Naive B cell (primary cell): ENCODE measurements around the gene GPATCH4. TPM values are rescaled to one million over a fixed set of nuclear protein-coding genes. Genes with fewer than 3 reads are reported as not detected.
"Not testable (repeated sequence)": the region's sequence is repeated elsewhere in the genome, so short reads cannot be mapped to it uniquely, and the experiment has no call there.

Experiments
- ATAC-seq, 2 donors: fragments of 150-1000 bp; cut with Tn5 transposase; 2 replicates each; pipeline ENCODE4 v1.10.0; 2021; ENCODE audit warnings: low read depth in 2 of 2, mild to moderate bottlenecking in 2 of 2, moderate library complexity in 2 of 2
- DNase-seq: peaks from one replicate; pipeline ENCODE4 v3.0.0; 2022
- H3K27ac Mint-ChIP-seq, 6 donors: one replicate each; pipeline ENCODE4 v1.8.0; 2020 to 2022; ENCODE audit warnings: mild to moderate bottlenecking in 6 of 6, mixed read lengths in 6 of 6, moderate library complexity in 5 of 6, inconsistent platforms in 2 of 6
- H3K27me3 Mint-ChIP-seq, 3 donors: one replicate each; pipeline ENCODE4 v1.8.0; 2021 to 2022; ENCODE audit warnings: mixed read lengths in 3 of 3, mild to moderate bottlenecking in 1 of 3
- H3K36me3 Mint-ChIP-seq, 2 donors: one replicate each; pipeline ENCODE4 v1.8.0; 2020 to 2022; ENCODE audit warnings: mixed read lengths in 2 of 2, inconsistent platforms in 1 of 2, mild to moderate bottlenecking in 1 of 2
- H3K4me1 Mint-ChIP-seq, 3 donors: one replicate each; pipeline ENCODE4 v1.8.0; 2020 to 2022; ENCODE audit warnings: mixed read lengths in 3 of 3, inconsistent platforms in 1 of 3, mild to moderate bottlenecking in 1 of 3, moderate library complexity in 1 of 3
- H3K4me3 Mint-ChIP-seq, 8 donors: one replicate each; pipeline ENCODE4 v1.8.0; 2020 to 2022; ENCODE audit warnings: mild to moderate bottlenecking in 8 of 8, mixed read lengths in 8 of 8, moderate library complexity in 8 of 8, inconsistent platforms in 2 of 8
- H3K9me3 Mint-ChIP-seq, 7 donors: one replicate each; pipeline ENCODE4 v1.8.0; 2020 to 2022; ENCODE audit warnings: mixed read lengths in 7 of 7, mild to moderate bottlenecking in 5 of 7, inconsistent platforms in 2 of 7, moderate library complexity in 1 of 7
- polyA plus RNA-seq, 6 donors: library from polyadenylated mRNA; unstranded; fragments of 300-500 nt; fragmentation: Illumina TruSeq; gene quantifications; one replicate each; pipeline ENCODE4 v1.2.3, GENCODE V29; 2021; ENCODE audit warnings: low read depth in 6 of 6

Gene GPATCH4
- polyA plus RNA-seq, 6 donors from 2014 or later, result 16.6 to 47.9 (median 28.7) TPM

GRCh38 chr1:156591181-156591431 lies 10.2 kb downstream of the GPATCH4 start:
- H3K27ac Mint-ChIP-seq, result peak overlapping the region; percentile 47 to 97 (median 92)
- H3K4me1 Mint-ChIP-seq, result peaks cover 14 to 24% (median 19%) of the 10 kb centered on the region in 3 donors
- no peaks in the 10 kb centered on the region for H3K27me3 Mint-ChIP-seq
- no peak for DNase-seq
- peaks cover 0 to 13% of the 10 kb centered on the region in 2 donors for H3K36me3 Mint-ChIP-seq
- H3K9me3 Mint-ChIP-seq, result no peaks in the 10 kb centered on the region
- peak; percentile 3 to 9 for ATAC-seq
- H3K4me3 Mint-ChIP-seq, result peak overlapping the region; percentile 72 to 94 (median 90)

- H3K36me3 Mint-ChIP-seq, result peaks cover 0 to 9% of the 10 kb centered on the region in 2 donors
- H3K27ac Mint-ChIP-seq, result peak overlapping the region in 3 of 6 donors; percentile 57 to 77 (median 69)
- DNase-seq (no peak), ATAC-seq (no peak)
- H3K9me3 Mint-ChIP-seq, result no peaks in the 10 kb centered on the region
- H3K4me1 Mint-ChIP-seq, result peaks cover 14 to 25% (median 19%) of the 10 kb centered on the region in 3 donors
- no peaks in the 10 kb centered on the region for H3K27me3 Mint-ChIP-seq
- peak overlapping the region in 7 of 8 donors; percentile 61 to 91 (median 90) for H3K4me3 Mint-ChIP-seq
Observed at GRCh38 chr1:156590326-156591180, 10.7 kb downstream of the GPATCH4 start.

- Mint-ChIP-seq H3K27ac (no peak overlapping the region), H3K4me1 (peaks cover 10 to 27% (median 19%) of the 10 kb centered on the region in 3 donors), H3K4me3 (no peak overlapping the region), H3K9me3 (no peaks in the 10 kb centered on the region), H3K27me3 (no peaks in the 10 kb centered on the region), H3K36me3 (no peaks in the 10 kb centered on the region)
- ATAC-seq, result no peak
- no peak for DNase-seq
Observed at GRCh38 chr1:156589546-156589945, 11.7 kb downstream of the GPATCH4 start.

- H3K9me3 Mint-ChIP-seq, H3K4me3 Mint-ChIP-seq, H3K27me3 Mint-ChIP-seq, DNase-seq, ATAC-seq, H3K27ac Mint-ChIP-seq, H3K36me3 Mint-ChIP-seq: not testable (repeated sequence)
- peaks cover 21 to 39% (median 33%) of the 10 kb centered on the region in 3 donors for H3K4me1 Mint-ChIP-seq
Observed at GRCh38 chr1:156587927-156588326, 13.4 kb downstream of the GPATCH4 start.

GRCh38 chr1:156586892-156587477 lies 14.3 kb downstream of the GPATCH4 start:
- peak overlapping the region in 1 of 8 donors; percentile 18 for H3K4me3 Mint-ChIP-seq
- DNase-seq, result no peak
- no peaks in the 10 kb centered on the region for H3K36me3 Mint-ChIP-seq
- no peak overlapping the region for H3K27ac Mint-ChIP-seq
- H3K4me1 Mint-ChIP-seq, result peaks cover 26 to 40% (median 33%) of the 10 kb centered on the region in 3 donors
- H3K27me3 Mint-ChIP-seq, result no peaks in the 10 kb centered on the region
- ATAC-seq, result no peak
- H3K9me3 Mint-ChIP-seq, result no peaks in the 10 kb centered on the region

GRCh38 chr1:156586323-156586722 lies 15.0 kb downstream of the GPATCH4 start:
- Mint-ChIP-seq H3K27ac (no peak overlapping the region), H3K4me1 (peaks cover 28 to 45% (median 37%) of the 10 kb centered on the region in 3 donors), H3K9me3 (no peaks in the 10 kb centered on the region), H3K27me3 (no peaks in the 10 kb centered on the region), H3K4me3 (peak overlapping the region in 1 of 8 donors; percentile 15), H3K36me3 (no peaks in the 10 kb centered on the region)
- ATAC-seq, result no peak
- no peak for DNase-seq

GRCh38 chr1:156584813-156585212 lies 16.5 kb downstream of the GPATCH4 start:
- H3K36me3 Mint-ChIP-seq, result no peaks in the 10 kb centered on the region
- no peak for ATAC-seq
- peaks cover 34 to 46% (median 37%) of the 10 kb centered on the region in 3 donors for H3K4me1 Mint-ChIP-seq
- peak overlapping the region in 2 of 6 donors; percentile 19 to 82 for H3K27ac Mint-ChIP-seq
- H3K4me3 Mint-ChIP-seq, result peak overlapping the region in 1 of 8 donors; percentile 16
- no peak for DNase-seq
- no peaks in the 10 kb centered on the region for H3K27me3 Mint-ChIP-seq
- H3K9me3 Mint-ChIP-seq, result no peaks in the 10 kb centered on the region

- no peaks in the 10 kb centered on the region for H3K36me3 Mint-ChIP-seq
- no peaks in the 10 kb centered on the region for H3K27me3 Mint-ChIP-seq
- ATAC-seq, result peak; percentile 8 to 39
- H3K27ac Mint-ChIP-seq, result peak overlapping the region; percentile 63 to 94 (median 86)
- no peaks in the 10 kb centered on the region for H3K9me3 Mint-ChIP-seq
- DNase-seq, result peak; percentile 70
- H3K4me3 Mint-ChIP-seq, result peak overlapping the region in 7 of 8 donors; percentile 56 to 99 (median 89)
- peaks cover 34 to 46% (median 37%) of the 10 kb centered on the region in 3 donors for H3K4me1 Mint-ChIP-seq
Observed at GRCh38 chr1:156583821-156584622, 17.3 kb downstream of the GPATCH4 start.

- H3K27ac Mint-ChIP-seq, result peak overlapping the region; percentile 87 to 99 (median 97)
- peak overlapping the region; percentile 80 to 99 (median 96) for H3K4me3 Mint-ChIP-seq
- no peaks in the 10 kb centered on the region for H3K36me3 Mint-ChIP-seq
- H3K4me1 Mint-ChIP-seq, result peaks cover 37 to 48% (median 38%) of the 10 kb centered on the region in 3 donors
- ATAC-seq (peak; percentile 62 to 63), DNase-seq (peak; percentile 41)
- H3K9me3 Mint-ChIP-seq, result no peaks in the 10 kb centered on the region
- no peaks in the 10 kb centered on the region for H3K27me3 Mint-ChIP-seq
Observed at GRCh38 chr1:156582388-156583017, 18.8 kb downstream of the GPATCH4 start.

GRCh38 chr1:156581661-156582387 lies 19.5 kb downstream of the GPATCH4 start:
- H3K36me3 Mint-ChIP-seq, result no peaks in the 10 kb centered on the region
- H3K9me3 Mint-ChIP-seq, result no peaks in the 10 kb centered on the region
- peak overlapping the region; percentile 87 to 99 (median 97) for H3K27ac Mint-ChIP-seq
- H3K4me3 Mint-ChIP-seq, result peak overlapping the region; percentile 80 to 99 (median 96)
- H3K4me1 Mint-ChIP-seq, result peaks cover 37 to 48% (median 38%) of the 10 kb centered on the region in 3 donors
- H3K27me3 Mint-ChIP-seq, result no peaks in the 10 kb centered on the region
- ATAC-seq (peak; percentile 80 to 83), DNase-seq (peak; percentile 53)

GRCh38 chr1:156579472-156579871 lies 21.8 kb downstream of the GPATCH4 start, which contains the start of gene TTC24:
TTC24 (plus strand) TSS chr1:156579723; CDS start chr1:156581365, 1,642 bp downstream.
- DNase-seq (no peak), ATAC-seq (no peak)
- Mint-ChIP-seq H3K27me3 (peaks cover 5 to 8% (median 8%) of the 10 kb centered on the region in 3 donors), H3K4me3 (peak within 1 kb of the TSS in 1 of 8 donors; percentile 20), H3K4me1 (peaks cover 33 to 40% (median 37%) of the 10 kb centered on the region in 3 donors), H3K36me3 (no peaks in the 10 kb centered on the region), H3K27ac (peak within 1 kb of the TSS in 2 of 6 donors; percentile 6 to 21), H3K9me3 (no peaks in the 10 kb centered on the region)

GRCh38 chr1:156578055-156578454 lies 23.2 kb downstream of the GPATCH4 start:
- Mint-ChIP-seq H3K27me3 (peaks cover 8 to 16% (median 12%) of the 10 kb centered on the region in 3 donors), H3K4me1 (peaks cover 23 to 28% (median 25%) of the 10 kb centered on the region in 3 donors), H3K4me3 (no peak overlapping the region), H3K27ac (peak overlapping the region in 4 of 6 donors; percentile 8 to 78 (median 25)), H3K9me3 (no peaks in the 10 kb centered on the region), H3K36me3 (no peaks in the 10 kb centered on the region)
- no peak for ATAC-seq
- DNase-seq, result no peak
